Glutamatergic neuron (in vitro differentiated cells): ENCODE results near the gene COMMD1. TPM values are rescaled to one million over a fixed set of nuclear protein-coding genes. Genes with fewer than 3 reads are reported as not detected.
"Not testable (repeated sequence)": the region's sequence is repeated elsewhere in the genome, so short reads cannot be mapped to it uniquely, and the experiment has no call there.

ENCODE experiments used
- DNase-seq: peaks from one replicate; pipeline ENCODE4 v3.0.0; 2022
- H3K27ac Mint-ChIP-seq: one replicate; pipeline ENCODE4 v1.8.0; 2020; ENCODE audit warnings: mild to moderate bottlenecking, mixed read lengths, inconsistent platforms; ENCODE audit not compliant: unreplicated experiment
- H3K27me3 Mint-ChIP-seq: one replicate; pipeline ENCODE4 v1.8.0; 2020; ENCODE audit warnings: mild to moderate bottlenecking, moderate library complexity, mixed read lengths, inconsistent platforms; ENCODE audit not compliant: unreplicated experiment
- H3K36me3 Mint-ChIP-seq: one replicate; pipeline ENCODE4 v1.8.0; 2020; ENCODE audit warnings: mild to moderate bottlenecking, mixed read lengths, inconsistent platforms; ENCODE audit not compliant: unreplicated experiment
- H3K4me1 Mint-ChIP-seq: one replicate; pipeline ENCODE4 v1.8.0; 2020; ENCODE audit warnings: mild to moderate bottlenecking, low read depth, mixed read lengths, inconsistent platforms; ENCODE audit not compliant: unreplicated experiment
- H3K4me3 Mint-ChIP-seq: one replicate; pipeline ENCODE4 v1.8.0; 2020; ENCODE audit warnings: mild to moderate bottlenecking, mixed read lengths, inconsistent platforms; ENCODE audit not compliant: unreplicated experiment
- H3K9me3 Mint-ChIP-seq: one replicate; pipeline ENCODE4 v1.8.0; 2020; ENCODE audit warnings: mild to moderate bottlenecking, moderate library complexity, mixed read lengths, inconsistent platforms; ENCODE audit not compliant: unreplicated experiment
- CTCF ChIP-seq: fragments of 200-600 bp; sonication (generic); IDR thresholded peaks from one replicate; pipeline ENCODE4 v1.5.0; 2021; ENCODE audit not compliant: partially characterized antibody, unreplicated experiment
- total RNA-seq: library from RNA; stranded (reverse); fragmentation: NEBNext Ultra II Directional; extraction: Animal tissue kit (Norgen Biotek cat#: 25700); gene quantifications from one replicate; pipeline ENCODE4 v1.2.1, GENCODE V29; 2021; ENCODE audit not compliant: unreplicated experiment

Gene COMMD1
- total RNA-seq, 1 donor from 2014 or later: 48.2 TPM

- Mint-ChIP-seq H3K4me3 (no peak overlapping the region), H3K4me1 (peaks cover 1% of the 10 kb centered on the region), H3K36me3 (no peaks in the 10 kb centered on the region), H3K27me3 (no peaks in the 10 kb centered on the region), H3K27ac (no peak overlapping the region), H3K9me3 (no peaks in the 10 kb centered on the region)
- DNase-seq: no peak
- TF ChIP-seq CTCF: no peak
Observed at GRCh38 chr2:62038975-62039771, 133.7 kb downstream of the COMMD1 start.

GRCh38 chr2:62040926-62041325 lies 135.5 kb downstream of the COMMD1 start:
- no peak overlapping the region for H3K27ac Mint-ChIP-seq
- no peaks in the 10 kb centered on the region for H3K27me3 Mint-ChIP-seq
- no peak for TF ChIP-seq CTCF
- peaks cover 1% of the 10 kb centered on the region for H3K4me1 Mint-ChIP-seq
- DNase-seq: no peak
- no peaks in the 10 kb centered on the region for H3K9me3 Mint-ChIP-seq
- H3K36me3 Mint-ChIP-seq: peaks cover 5% of the 10 kb centered on the region
- H3K4me3 Mint-ChIP-seq: no peak overlapping the region

GRCh38 chr2:62041701-62042385 lies 136.4 kb downstream of the COMMD1 start:
- DNase-seq, H3K27me3 Mint-ChIP-seq, H3K4me1 Mint-ChIP-seq, H3K36me3 Mint-ChIP-seq, H3K27ac Mint-ChIP-seq, H3K9me3 Mint-ChIP-seq, H3K4me3 Mint-ChIP-seq: not testable (repeated sequence)

GRCh38 chr2:62042400-62042799 lies 136.9 kb downstream of the COMMD1 start:
- H3K27me3 Mint-ChIP-seq: no peaks in the 10 kb centered on the region
- no peaks in the 10 kb centered on the region for H3K9me3 Mint-ChIP-seq
- no peak for DNase-seq
- peaks cover 5% of the 10 kb centered on the region for H3K36me3 Mint-ChIP-seq
- H3K4me3 Mint-ChIP-seq: no peak overlapping the region
- no peak for TF ChIP-seq CTCF
- peaks cover 1% of the 10 kb centered on the region for H3K4me1 Mint-ChIP-seq
- H3K27ac Mint-ChIP-seq: no peak overlapping the region

- Mint-ChIP-seq H3K4me3 (no peak overlapping the region), H3K4me1 (peaks cover 1% of the 10 kb centered on the region), H3K9me3 (no peaks in the 10 kb centered on the region), H3K27ac (no peak overlapping the region), H3K27me3 (no peaks in the 10 kb centered on the region), H3K36me3 (peaks cover 5% of the 10 kb centered on the region)
- DNase-seq: no peak
- TF ChIP-seq CTCF: no peak
Observed at GRCh38 chr2:62042944-62043343, 137.5 kb downstream of the COMMD1 start.
